A549 (cell line): Measurements from ENCODE around the gene MFSD2B. TPM values are rescaled to one million over a fixed set of nuclear protein-coding genes. Genes with fewer than 3 reads are reported as not detected.

Experiments used
- ATAC-seq, 2 experiments: fragments of 200-7000 bp in 1 of 2; fragments of >200 bp in 1 of 2; cut with Nextera tagmentation in 1 of 2; cut with Tn5 transposase in 1 of 2; 3 replicates each; pipeline versions ENCODE4 v1.8.0 to v1.9.1; 2018 to 2020; ENCODE audit warnings: mild to moderate bottlenecking in 1 of 2, moderate library complexity in 1 of 2
- CTCF ChIA-PET: fragments of 300-600 bp; sonication (Branson Sonifier 250); formaldehyde crosslinking; extraction: SDS; loops from one replicate; lab custom pipeline; 2021; ENCODE audit warnings: antibody characterized with exemption, inconsistent platforms; lab: Yijun Ruan, JAX
- POLR2A ChIA-PET: fragments of 350-600 bp; formaldehyde crosslinking; extraction: SDS; loops from one replicate; lab custom pipeline; 2021; ENCODE audit warnings: antibody characterized with exemption, inconsistent platforms; lab: Yijun Ruan, JAX
- DNase-seq, 2 experiments: peaks; one replicate each; pipeline versions ENCODE4 v3.0.0 to v3.0.0-alpha.2; 2011 to 2016; ENCODE audit warnings: low read depth in 1 of 2, low spot score in 1 of 2
- FAIRE-seq: peaks from 2 replicates; lab custom pipeline; 2011; peaks lifted over from hg19 to GRCh38; lab: Jason Lieb, UNC
- H3K27ac ChIP-seq, 2 experiments: fragments of >200 bp; sonication (Bioruptor Twin); formaldehyde crosslinking; 3 replicates each; pipeline ENCODE4 v1.5.1; 2016 to 2017
- H3K4me1 ChIP-seq: fragments of >200 bp; sonication (Bioruptor Twin); formaldehyde crosslinking; 3 replicates; pipeline ENCODE4 v1.6.1; 2016
- H3K4me2 ChIP-seq: fragments of >200 bp; sonication (Bioruptor Twin); formaldehyde crosslinking; 3 replicates; pipeline ENCODE4 v1.6.1; 2016
- H3K4me3 ChIP-seq: fragments of >200 bp; sonication (Bioruptor Twin); formaldehyde crosslinking; 3 replicates; pipeline ENCODE4 v1.5.1; 2016
- H3K9me3 ChIP-seq: fragments of >200 bp; sonication (Bioruptor Twin); formaldehyde crosslinking; 3 replicates; pipeline ENCODE4 v1.6.1; 2016
- CBX2 ChIP-seq: fragments of 200-600 bp; sonication (generic); IDR thresholded peaks from 2 replicates; pipeline ENCODE4 v1.6.1; 2016; ENCODE audit warnings: low read depth, mild to moderate bottlenecking, borderline replicate concordance
- CHD2 ChIP-seq: fragments of 150-350 bp; IDR thresholded peaks from 2 replicates; pipeline ENCODE4 v1.6.1; 2014; ENCODE audit warnings: low read length; ENCODE audit not compliant: partially characterized antibody
- HOXB5 ChIP-seq: fragments of 250-450 bp; sonication (Bioruptor Pico); IDR thresholded peaks from 2 replicates; pipeline ENCODE4 v1.5.0; 2020; ENCODE audit warnings: mild to moderate bottlenecking, moderate library complexity
- NR3C1 ChIP-seq: fragments of >200 bp; sonication (Bioruptor Twin); formaldehyde crosslinking; IDR thresholded peaks from 3 replicates; pipeline ENCODE4 v1.6.1; 2017
- PHF8 ChIP-seq: fragments of 200-600 bp; sonication (generic); IDR thresholded peaks from 2 replicates; pipeline ENCODE4 v1.6.1; 2016; ENCODE audit warnings: low read depth, mild to moderate bottlenecking, antibody characterized with exemption, moderate library complexity, borderline replicate concordance
- RAD21 ChIP-seq, 2 experiments: fragments of >200 bp in 1 of 2; sonication (Bioruptor Twin) in 1 of 2; formaldehyde crosslinking in 1 of 2; IDR thresholded peaks in 1 of 2; conservative IDR thresholded peaks in 1 of 2; 2 replicates in 1 of 2; 3 replicates in 1 of 2; pipeline ENCODE4 v1.6.1; 2012 to 2018; ENCODE audit warnings: inconsistent platforms in 1 of 2
- RFX5 ChIP-seq: fragments of 450-650 bp; IDR thresholded peaks from 2 replicates; pipeline ENCODE4 v1.7.1; 2014; ENCODE audit warnings: antibody characterized with exemption, mild to moderate bottlenecking, moderate library complexity
- ZC3H11A ChIP-seq: fragments of 450-650 bp; IDR thresholded peaks from 2 replicates; pipeline ENCODE4 v1.6.1; 2014; ENCODE audit warnings: antibody characterized with exemption, mild to moderate bottlenecking
- ZFP36 ChIP-seq: fragments of 450-650 bp; IDR thresholded peaks from 2 replicates; pipeline ENCODE4 v1.6.1; 2014; ENCODE audit warnings: borderline replicate concordance; ENCODE audit not compliant: partially characterized antibody
- ZNF302 ChIP-seq: fragments of 250-450 bp; sonication (Bioruptor Pico); IDR thresholded peaks from 2 replicates; pipeline ENCODE4 v1.9.0; 2021; ENCODE audit warnings: inconsistent platforms, mild to moderate bottlenecking, moderate library complexity
- WGBS: methylation state at CpG from one replicate; pipeline ENCODE4 v1.1.6; 2017; ENCODE audit errors: missing lambda C conversion rate; 5-methylcytosine and 5-hydroxymethylcytosine counted together
- polyA plus RNA-seq, 4 experiments: library from polyadenylated mRNA; depleted of rRNA in 3 of 4; stranded (reverse); fragments of >200 nt; fragmentation: RNase III in 1 of 4; extraction: RNeasy Plus Mini Kit Qiagen cat#74134 plus additional on column Dnase treatment in 1 of 4; gene quantifications; 2 replicates in 3 of 4; 3 replicates in 1 of 4; pipeline ENCODE4 v1.2.3, GENCODE V29; 2011 to 2017
- TF ChIP-seq, protein P1 (sequence below): fragments of 250-450 bp; sonication (Bioruptor Pico); IDR thresholded peaks from 2 replicates; pipeline ENCODE4 v1.5.0; 2020; ENCODE audit warnings: low read depth, mild to moderate bottlenecking, moderate library complexity
- TF ChIP-seq, protein P2 (sequence below): fragments of >200 bp; sonication (Bioruptor Twin); formaldehyde crosslinking; IDR thresholded peaks from 2 replicates; pipeline ENCODE4 v1.6.1; 2016
- TF ChIP-seq, protein P3 (sequence below): fragments of 250-450 bp; sonication (Bioruptor Pico); IDR thresholded peaks from 2 replicates; pipeline ENCODE4 v1.5.0; 2021; ENCODE audit warnings: mild to moderate bottlenecking, moderate library complexity, borderline replicate concordance

Gene MFSD2B
- polyA plus RNA-seq, 2 of the 4 experiments (the other 2 are of a cell fraction), result 0.09 to 0.17 TPM

DNA sequence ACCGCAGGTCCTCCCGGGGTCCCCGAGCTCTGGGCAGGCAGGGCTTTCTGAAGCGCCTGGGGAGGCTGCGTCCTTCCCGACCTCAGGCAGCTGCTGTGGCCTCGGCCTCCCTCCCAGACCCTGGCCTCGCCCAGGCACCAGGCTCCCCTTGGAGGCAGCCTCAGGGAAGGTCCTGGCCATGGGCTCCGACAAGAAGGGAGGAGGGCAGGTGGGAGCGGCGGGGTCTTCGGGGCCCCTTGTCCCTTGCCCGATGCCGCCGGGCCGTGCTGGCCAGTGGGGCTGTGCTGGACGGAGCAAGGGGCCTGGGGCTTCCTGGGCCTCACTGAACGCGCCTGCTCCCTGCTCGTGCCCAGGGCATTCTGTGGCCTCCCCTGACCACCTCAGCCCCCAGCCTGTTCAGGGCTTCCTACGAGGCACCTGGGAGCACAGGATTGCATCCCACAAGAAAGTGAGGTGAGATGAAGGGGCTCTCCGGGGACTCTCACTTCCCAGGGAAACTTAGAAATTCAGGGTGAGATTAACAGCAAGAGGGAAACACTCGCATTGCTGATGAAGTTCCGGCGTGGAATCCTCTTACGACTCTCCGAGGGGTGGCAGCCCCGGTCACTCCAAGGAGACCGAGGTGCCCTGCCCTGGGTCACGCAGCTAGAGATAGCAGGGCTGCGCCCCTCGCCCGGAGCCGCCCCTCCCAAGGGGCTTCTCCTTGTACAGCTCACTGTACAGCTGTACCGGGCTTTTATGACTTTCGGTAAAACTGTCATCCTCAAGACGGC, 778 bp downstream of the MFSD2B start (continued):
- TF ChIP-seq, protein P1, sequence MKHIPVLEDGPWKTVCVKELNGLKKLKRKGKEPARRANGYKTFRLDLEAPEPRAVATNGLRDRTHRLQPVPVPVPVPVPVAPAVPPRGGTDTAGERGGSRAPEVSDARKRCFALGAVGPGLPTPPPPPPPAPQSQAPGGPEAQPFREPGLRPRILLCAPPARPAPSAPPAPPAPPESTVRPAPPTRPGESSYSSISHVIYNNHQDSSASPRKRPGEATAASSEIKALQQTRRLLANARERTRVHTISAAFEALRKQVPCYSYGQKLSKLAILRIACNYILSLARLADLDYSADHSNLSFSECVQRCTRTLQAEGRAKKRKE, result no peak

DNA sequence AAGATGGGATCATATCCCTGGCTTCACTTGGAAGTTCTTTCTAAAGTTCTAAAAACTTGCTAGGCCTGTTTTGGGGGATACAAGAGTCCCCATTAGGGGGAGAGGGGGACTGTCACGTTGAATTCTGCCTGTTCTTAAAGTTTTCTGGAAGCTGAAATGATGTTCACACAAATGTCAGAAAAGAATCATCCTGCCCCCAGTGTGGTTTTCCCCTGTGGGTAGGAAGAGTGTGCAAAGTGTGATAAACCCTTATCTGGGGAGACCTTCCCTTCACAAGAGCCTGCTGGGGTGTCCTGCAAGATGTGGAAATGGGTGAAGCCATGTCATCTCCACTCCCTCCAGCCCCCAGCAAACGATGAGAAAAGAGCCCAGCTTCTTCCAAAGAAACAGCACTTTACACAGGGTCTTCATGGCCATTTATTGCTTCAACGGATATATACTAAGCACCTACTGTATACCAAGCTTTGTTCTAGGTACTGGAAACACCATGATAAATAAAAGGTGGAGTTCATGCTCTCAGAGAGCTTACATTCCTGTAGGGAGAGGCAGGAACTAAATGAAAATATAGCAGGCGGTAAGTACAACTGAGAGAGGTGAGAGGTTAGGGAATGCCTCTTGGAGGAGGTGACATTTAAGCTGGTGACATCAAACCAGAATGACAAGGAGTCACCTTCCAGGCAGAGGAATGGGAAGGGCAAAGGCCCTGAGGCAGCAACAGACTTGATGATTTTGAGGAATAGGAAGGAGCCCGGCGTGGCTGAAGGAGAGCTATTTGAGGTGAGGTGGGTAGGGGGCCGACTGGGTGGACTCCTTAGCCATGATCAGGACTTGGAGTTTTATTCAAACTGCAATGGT, 1.6 kb downstream of the MFSD2B start:
- CTCF ChIA-PET, result interaction anchor here (0.6 to 3.5 kb wide), 7 partner anchors 8 to 835 kb away, joined by 3 to 16 read pairs (median 3); partner anchors contain the start of genes ATAD2B and TP53I3
- H3K4me2 ChIP-seq, result 0 out of 3 replicates have a peak overlapping the region, but pooled peaks have one; percentile 3
- no peak for FAIRE-seq
- WGBS, result 73% methylated on average over 7 of the region's 7 CpGs
- TF ChIP-seq CHD2, result no peak
- TF ChIP-seq, protein P2, sequence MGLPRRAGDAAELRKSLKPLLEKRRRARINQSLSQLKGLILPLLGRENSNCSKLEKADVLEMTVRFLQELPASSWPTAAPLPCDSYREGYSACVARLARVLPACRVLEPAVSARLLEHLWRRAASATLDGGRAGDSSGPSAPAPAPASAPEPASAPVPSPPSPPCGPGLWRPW, result no peak
- TF ChIP-seq, all 56 proteins: peak for 0
- Histone ChIP-seq H3K27ac (peak overlapping the region; percentile 34 to 72; a peak in 5 of 6 replicates), H3K9me3 (no peaks in the 10 kb centered on the region), H3K4me3 (no peak overlapping the region), H3K4me1 (peaks cover 61% of the 10 kb centered on the region)
- POLR2A ChIA-PET, result no interaction called here
- ATAC-seq (no peak), DNase-seq (no peak)

DNA sequence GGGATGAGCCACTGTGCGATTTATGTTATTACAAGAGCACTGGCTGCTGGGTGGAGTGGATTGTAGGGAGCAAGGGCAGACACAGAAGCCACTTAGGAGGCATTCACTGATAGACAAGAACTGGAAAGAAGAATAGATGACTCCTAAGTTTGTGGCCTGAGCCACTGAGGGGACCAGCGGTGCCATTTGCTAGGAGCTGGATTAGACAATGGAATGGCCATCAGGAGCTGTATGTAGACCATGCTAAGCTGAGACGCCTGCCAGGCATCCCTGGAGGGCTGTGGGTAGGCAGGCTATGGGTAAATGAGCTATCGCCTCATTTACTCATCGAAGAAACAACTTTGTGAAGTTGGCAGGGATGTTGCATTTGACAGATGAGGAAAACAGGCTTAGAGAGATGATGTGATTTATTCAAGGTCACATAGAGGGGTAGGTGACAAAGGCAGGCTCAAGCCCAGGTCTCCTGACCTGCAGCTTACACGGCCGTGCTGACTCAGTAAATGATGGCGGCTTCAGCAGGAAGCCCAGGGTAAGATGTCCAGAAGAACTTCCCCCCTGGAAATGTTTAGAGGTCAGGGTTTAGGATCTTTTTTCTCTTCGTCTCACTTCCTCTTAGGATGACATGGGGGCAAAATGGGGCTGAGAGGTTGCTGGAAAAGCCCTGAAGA, 2.8 kb downstream of the MFSD2B start:
- H3K4me3 ChIP-seq, result no peak overlapping the region
- ChIA-PET POLR2A (interaction anchor here (1.9 kb wide), 1 partner anchor 35 kb away, joined by 6 read pairs; the partner anchor contains the start of gene WDCP), CTCF (interaction anchor here (1.1 to 3.5 kb wide), 3 partner anchors 9 to 86 kb away, joined by 3 to 16 read pairs (median 3); partner anchors contain the start of gene ATAD2B)
- H3K27ac ChIP-seq, result peak overlapping the region; percentile 48 to 75
- FAIRE-seq, result no peak
- peaks cover 70% of the 10 kb centered on the region for H3K4me1 ChIP-seq
- peak overlapping the region; percentile 4; the same call in 1 of the 3 replicates for H3K4me2 ChIP-seq
- TF ChIP-seq NR3C1 (no peak), PHF8 (no peak), HOXB5 (CRISPR knock-in tag) (no peak), ZFP36 (no peak), RFX5 (no peak), ZC3H11A (no peak), CBX2 (no peak), RAD21 (conservative IDR thresholded peaks at IDR 0.05 in 1 of 2, IDR thresholded peaks at IDR 0.05 in 1 of 2) (no peak), ZNF302 (no peak)
- TF ChIP-seq, protein P3, sequence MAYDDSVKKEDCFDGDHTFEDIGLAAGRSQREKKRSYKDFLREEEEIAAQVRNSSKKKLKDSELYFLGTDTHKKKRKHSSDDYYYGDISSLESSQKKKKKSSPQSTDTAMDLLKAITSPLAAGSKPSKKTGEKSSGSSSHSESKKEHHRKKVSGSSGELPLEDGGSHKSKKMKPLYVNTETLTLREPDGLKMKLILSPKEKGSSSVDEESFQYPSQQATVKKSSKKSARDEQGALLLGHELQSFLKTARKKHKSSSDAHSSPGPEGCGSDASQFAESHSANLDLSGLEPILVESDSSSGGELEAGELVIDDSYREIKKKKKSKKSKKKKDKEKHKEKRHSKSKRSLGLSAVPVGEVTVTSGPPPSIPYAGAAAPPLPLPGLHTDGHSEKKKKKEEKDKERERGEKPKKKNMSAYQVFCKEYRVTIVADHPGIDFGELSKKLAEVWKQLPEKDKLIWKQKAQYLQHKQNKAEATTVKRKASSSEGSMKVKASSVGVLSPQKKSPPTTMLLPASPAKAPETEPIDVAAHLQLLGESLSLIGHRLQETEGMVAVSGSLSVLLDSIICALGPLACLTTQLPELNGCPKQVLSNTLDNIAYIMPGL (CRISPR knock-in tag), result no peak
- no peak for DNase-seq
- no peaks in the 10 kb centered on the region for H3K9me3 ChIP-seq
- 68% methylated on average over 9 of the region's 9 CpGs for WGBS
- ATAC-seq, result no peak
